Esophagus squamous epithelium (tissue), 5 donors: ENCODE results near the gene UPK2. TPM values are rescaled to one million over a fixed set of nuclear protein-coding genes. Genes with fewer than 3 reads are reported as not detected.
"Not testable (repeated sequence)": the region's sequence is repeated elsewhere in the genome, so short reads cannot be mapped to it uniquely, and the experiment has no call there.

ENCODE experiments used
- DNase-seq: peaks from one replicate; lab custom pipeline; 2025; lab: John Stamatoyannopoulos, UW
- H3K27ac ChIP-seq, 4 donors: fragments of 200-600 bp; sonication (generic); one replicate each; pipeline ENCODE4 v1.5.1; 2016 to 2019; ENCODE audit warnings: mild to moderate bottlenecking in 1 of 4
- H3K27me3 ChIP-seq, 4 donors: fragments of 200-600 bp; sonication (generic); 1 replicate in 3 of 4; 2 replicates in 1 of 4; pipeline versions ENCODE4 v1.5.1 to v1.6.0; 2017 to 2021; ENCODE audit warnings: antibody characterized with exemption in 1 of 4
- H3K36me3 ChIP-seq, 3 donors: fragments of 200-600 bp; sonication (generic); one replicate each; pipeline ENCODE4 v1.5.1; 2016 to 2019
- H3K4me1 ChIP-seq, 3 donors: fragments of 200-600 bp; sonication (generic); one replicate each; pipeline ENCODE4 v1.5.1; 2017 to 2019
- H3K4me3 ChIP-seq, 4 donors: fragments of 200-600 bp; sonication (generic); 1 replicate in 3 of 4; 2 replicates in 1 of 4; pipeline ENCODE4 v1.5.1; 2016 to 2019; ENCODE audit warnings: mild to moderate bottlenecking in 2 of 4, moderate library complexity in 1 of 4
- H3K9me3 ChIP-seq, 3 donors: fragments of 200-600 bp; sonication (generic); one replicate each; pipeline ENCODE4 v1.5.1; 2016 to 2019
- POLR2A ChIP-seq, 4 donors: fragments of 450-650 bp; IDR thresholded peaks; one replicate each; pipeline ENCODE4 v1.6.1; 2017; ENCODE audit warnings: antibody characterized with exemption in 4 of 4, mild to moderate bottlenecking in 4 of 4, moderate library complexity in 3 of 4
- WGBS, 2 donors: methylation state at CpG; one replicate each; pipeline ENCODE4 v1.1.5; 2018; 5-methylcytosine and 5-hydroxymethylcytosine counted together
- intact Hi-C: fragments of 100-400 bp; cut with DNase I; formaldehyde crosslinking; loops from one replicate; pipeline ENCODE4 v1.15.0; 2022
- total RNA-seq, 4 donors: library from RNA; depleted of rRNA; stranded (reverse); fragments of >200 nt; gene quantifications; one replicate each; pipeline ENCODE4 v1.1.0, GENCODE V29; 2016
- TF ChIP-seq, protein P1 (sequence below), 6 experiments: fragments of 450-650 bp in 4 of 6; fragments of 200-600 bp in 2 of 6; sonication (generic) in 2 of 6; IDR thresholded peaks; one replicate each; pipeline ENCODE4 v1.5.1; 2016 to 2019; ENCODE audit warnings: antibody characterized with exemption in 6 of 6, mild to moderate bottlenecking in 4 of 6, moderate library complexity in 4 of 6
- donor health status: DM: yes; HTN: yes; CAD: no.

Gene UPK2
- total RNA-seq, 4 donors from 2014 or later = 0.57 TPM; not detected in 3

DNA sequence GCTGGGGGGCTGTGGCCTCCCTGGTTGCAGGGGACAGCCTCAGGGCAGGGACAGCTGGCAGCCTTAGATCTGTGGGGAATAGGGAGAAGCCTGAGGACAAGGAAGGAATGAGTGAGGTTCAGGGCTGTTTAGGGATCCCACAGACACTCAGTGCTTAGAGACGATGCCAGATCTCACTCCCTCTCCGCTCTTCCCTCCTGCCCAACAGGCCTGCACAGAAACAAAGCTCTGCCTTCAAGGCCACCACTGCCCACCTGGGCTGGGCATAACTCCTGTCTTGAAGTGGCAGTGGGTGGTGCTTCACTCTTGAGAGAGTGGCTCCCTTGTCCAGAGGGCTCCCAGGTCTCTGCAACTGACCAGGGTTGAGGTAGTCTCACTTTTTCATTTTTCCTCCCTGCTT lies 28.7 kb downstream of the UPK2 start:
- TF ChIP-seq, protein P1, sequence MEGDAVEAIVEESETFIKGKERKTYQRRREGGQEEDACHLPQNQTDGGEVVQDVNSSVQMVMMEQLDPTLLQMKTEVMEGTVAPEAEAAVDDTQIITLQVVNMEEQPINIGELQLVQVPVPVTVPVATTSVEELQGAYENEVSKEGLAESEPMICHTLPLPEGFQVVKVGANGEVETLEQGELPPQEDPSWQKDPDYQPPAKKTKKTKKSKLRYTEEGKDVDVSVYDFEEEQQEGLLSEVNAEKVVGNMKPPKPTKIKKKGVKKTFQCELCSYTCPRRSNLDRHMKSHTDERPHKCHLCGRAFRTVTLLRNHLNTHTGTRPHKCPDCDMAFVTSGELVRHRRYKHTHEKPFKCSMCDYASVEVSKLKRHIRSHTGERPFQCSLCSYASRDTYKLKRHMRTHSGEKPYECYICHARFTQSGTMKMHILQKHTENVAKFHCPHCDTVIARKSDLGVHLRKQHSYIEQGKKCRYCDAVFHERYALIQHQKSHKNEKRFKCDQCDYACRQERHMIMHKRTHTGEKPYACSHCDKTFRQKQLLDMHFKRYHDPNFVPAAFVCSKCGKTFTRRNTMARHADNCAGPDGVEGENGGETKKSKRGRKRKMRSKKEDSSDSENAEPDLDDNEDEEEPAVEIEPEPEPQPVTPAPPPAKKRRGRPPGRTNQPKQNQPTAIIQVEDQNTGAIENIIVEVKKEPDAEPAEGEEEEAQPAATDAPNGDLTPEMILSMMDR (IDR thresholded peaks at IDR 0.05) = no peak
- no peak for TF ChIP-seq POLR2A (IDR thresholded peaks at IDR 0.05)
- H3K27me3 ChIP-seq = peaks cover 0 to under 1% (median 0%) of the 10 kb centered on the region in 4 donors
- peaks cover 0 to 24% (median 0%) of the 10 kb centered on the region in 3 donors for H3K4me1 ChIP-seq
- H3K27ac ChIP-seq = no peak overlapping the region
- intact Hi-C loops = no loop called here
- H3K36me3 ChIP-seq = no peaks in the 10 kb centered on the region
- H3K9me3 ChIP-seq = no peaks in the 10 kb centered on the region
- WGBS, 2 donors = 75% methylated on average over 2 of the region's 2 CpGs; no CpG with 5 or more reads in 1 of the 2 donors
- H3K4me3 ChIP-seq = no peak overlapping the region
- no peak for DNase-seq

DNA sequence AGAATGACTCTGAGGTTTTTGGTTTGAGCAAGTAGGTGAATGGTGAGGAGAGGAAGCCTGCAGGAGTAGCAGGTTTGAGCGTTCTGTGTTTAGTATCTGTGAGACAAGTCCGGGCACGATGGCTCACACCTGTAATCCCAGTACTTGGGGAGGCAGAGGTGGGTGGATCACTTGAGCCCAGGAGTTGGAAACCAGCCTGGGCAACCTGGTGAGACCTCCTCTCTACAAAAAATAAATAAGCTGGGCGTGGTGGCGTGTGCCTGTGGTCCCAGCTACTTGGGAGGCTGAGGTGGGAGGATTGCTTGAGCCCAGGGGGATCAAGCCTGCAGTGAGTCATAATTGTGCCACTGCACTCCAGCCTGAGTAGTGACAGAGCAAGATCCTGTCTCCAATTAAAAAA lies 32.2 kb downstream of the UPK2 start:
- Histone ChIP-seq H3K27me3 (no peaks in the 10 kb centered on the region), H3K4me3 (no peak overlapping the region), H3K27ac (peak overlapping the region in 3 of 4 donors; percentile 57 to 83 (median 81)), H3K9me3 (no peaks in the 10 kb centered on the region), H3K4me1 (peaks cover 0 to 15% (median 0%) of the 10 kb centered on the region in 3 donors), H3K36me3 (no peaks in the 10 kb centered on the region)
- intact Hi-C loops = no loop called here
- TF ChIP-seq, protein P1 (IDR thresholded peaks at IDR 0.05) = no peak
- no peak for TF ChIP-seq POLR2A (IDR thresholded peaks at IDR 0.05)
- DNase-seq = no peak
- WGBS, 2 donors = 25 to 53% methylated on average over 5 of the region's 5 CpGs

DNA sequence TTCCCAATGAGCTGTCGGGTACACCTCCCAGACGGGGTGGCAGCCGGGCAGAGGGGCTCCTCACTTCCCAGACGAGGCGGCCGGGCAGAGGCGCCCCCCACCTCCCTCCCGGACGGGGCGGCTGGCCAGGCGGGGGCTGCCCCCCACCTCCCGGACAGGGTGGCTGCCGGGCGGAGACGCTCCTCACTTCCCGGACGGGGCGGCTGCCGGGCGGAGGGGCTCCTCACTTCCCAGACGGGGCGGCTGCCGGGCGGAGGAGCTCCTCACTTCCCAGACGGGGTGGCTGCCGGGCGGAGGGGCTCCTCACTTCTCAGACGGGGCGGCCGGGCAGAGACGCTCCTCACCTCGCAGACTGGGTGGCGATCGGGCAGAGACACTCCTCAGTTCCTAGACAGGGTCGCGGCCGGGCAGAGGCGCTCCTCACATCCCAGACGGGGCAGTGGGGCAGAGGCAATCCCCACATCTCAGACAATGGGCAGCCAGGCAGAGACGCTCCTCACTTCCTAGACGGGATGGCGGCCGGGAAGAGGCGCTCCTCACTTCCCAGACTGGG lies 35.5 kb downstream of the UPK2 start:
- H3K9me3 ChIP-seq, H3K4me3 ChIP-seq, intact Hi-C loops, DNase-seq, H3K27me3 ChIP-seq, H3K36me3 ChIP-seq, H3K27ac ChIP-seq: not testable (repeated sequence)
- no CpG with 5 or more reads among the region's 44 CpGs for WGBS, 2 donors
- peaks cover 0 to 18% (median 5%) of the 10 kb centered on the region in 3 donors for H3K4me1 ChIP-seq

DNA sequence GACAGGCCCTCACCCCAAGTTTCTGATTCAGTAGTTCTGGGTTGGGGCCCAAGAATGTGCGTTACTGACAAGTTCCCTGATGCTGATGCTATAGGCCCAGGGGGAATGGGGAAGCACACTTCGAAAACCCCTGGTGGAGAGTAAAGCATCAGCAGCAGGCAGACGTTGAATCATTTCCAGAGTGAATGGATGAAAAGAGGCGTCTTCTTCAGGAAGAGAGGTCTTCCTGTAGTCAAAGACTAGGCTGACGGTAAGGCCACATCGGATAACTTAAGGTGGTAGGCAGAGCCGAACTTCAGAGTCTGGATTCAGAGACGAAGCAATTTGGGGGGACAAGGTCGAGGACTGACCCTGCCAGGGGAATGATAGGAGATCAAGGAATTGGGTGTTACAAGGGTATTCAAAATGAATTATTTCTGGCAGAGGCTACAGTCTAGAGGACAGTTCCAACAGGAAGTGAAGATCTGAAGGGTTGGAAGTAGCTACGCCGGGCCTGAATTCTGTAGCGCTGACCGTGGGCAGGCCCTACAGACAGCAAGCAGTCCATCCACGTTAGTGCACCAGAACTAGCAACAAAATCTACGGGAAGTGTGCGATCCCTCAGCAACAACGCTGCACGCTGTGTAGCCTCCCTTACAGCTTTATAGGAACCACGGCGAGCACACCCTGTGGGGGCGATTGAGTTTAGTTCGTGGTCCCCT lies 41.0 kb downstream of the UPK2 start:
- TF ChIP-seq, protein P1 (IDR thresholded peaks at IDR 0.05) = peak in 2 of 6 experiments; percentile 34 to 40
- TF ChIP-seq POLR2A (IDR thresholded peaks at IDR 0.05) = no peak
- Histone ChIP-seq H3K4me1 (peaks cover 6 to 34% (median 23%) of the 10 kb centered on the region in 3 donors), H3K27me3 (no peaks in the 10 kb centered on the region), H3K27ac (peak overlapping the region; percentile 87 to 91 (median 88)), H3K4me3 (peak overlapping the region; percentile 67 to 82 (median 78)), H3K9me3 (no peaks in the 10 kb centered on the region), H3K36me3 (peaks cover 0 to 29% (median 7%) of the 10 kb centered on the region in 3 donors)
- 9 to 12% methylated on average over 20 to 22 of the region's 22 CpGs for WGBS, 2 donors
- intact Hi-C loops = no loop called here
- DNase-seq = no peak

DNA sequence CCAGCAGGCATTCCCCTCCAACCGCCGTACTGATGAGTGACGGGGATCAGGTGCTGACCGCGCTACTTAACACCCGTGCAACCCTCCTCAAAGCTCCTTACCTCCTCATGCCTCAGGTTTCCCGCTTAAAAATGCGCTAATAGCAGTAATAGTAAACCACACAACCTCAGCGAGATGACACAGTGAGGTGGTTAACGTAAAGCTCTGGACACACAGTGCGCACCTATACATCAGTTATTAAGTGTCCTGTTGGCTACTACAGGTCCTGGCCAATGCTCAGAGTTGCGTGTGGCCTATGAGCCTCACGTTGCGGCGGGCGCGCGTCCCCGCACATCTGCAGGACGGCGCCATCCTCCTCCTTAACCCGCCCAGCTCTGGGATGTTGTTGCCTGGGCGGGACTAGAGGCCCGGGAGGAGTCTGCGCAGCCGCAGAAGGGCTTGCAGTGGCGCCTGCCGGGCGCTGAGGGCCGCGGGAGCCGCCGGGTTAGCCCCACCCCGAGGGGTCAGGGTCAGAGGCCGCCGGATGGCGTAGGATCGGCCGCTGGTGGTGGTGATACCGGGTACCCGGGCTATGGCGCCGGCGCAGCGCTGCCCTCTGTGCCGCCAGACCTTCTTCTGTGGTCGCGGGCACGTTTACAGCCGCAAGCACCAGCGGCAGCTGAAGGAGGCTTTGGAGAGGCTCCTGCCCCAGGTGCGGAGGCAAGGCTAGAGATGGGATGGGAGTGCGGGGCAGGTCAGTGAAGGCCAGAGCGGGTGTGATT lies 41.7 kb downstream of the UPK2 start, which contains the start of gene CENATAC:
Gene CENATAC (plus strand): TSS at position 512 of the 761 bp plus-strand sequence. CDS start 60 bp downstream, at position 572.
- intact Hi-C loops = no loop called here
- Histone ChIP-seq H3K27ac (peak within 1 kb of the TSS; percentile 87 to 91 (median 88)), H3K4me1 (peaks cover 6 to 34% (median 23%) of the 10 kb centered on the region in 3 donors), H3K9me3 (no peaks in the 10 kb centered on the region), H3K27me3 (no peaks in the 10 kb centered on the region), H3K36me3 (peaks cover 0 to 36% (median 7%) of the 10 kb centered on the region in 3 donors), H3K4me3 (peak within 1 kb of the TSS; percentile 67 to 82 (median 78))
- 0% methylated on average over 10 to 14 of the region's 54 CpGs for WGBS, 2 donors
- TF ChIP-seq, protein P1 (IDR thresholded peaks at IDR 0.05) = peak in 2 of 6 experiments; percentile 8 to 40
- TF ChIP-seq POLR2A (IDR thresholded peaks at IDR 0.05) = peak in 3 of 4 donors; percentile 68 to 85 (median 80)
- peak; percentile 51 for DNase-seq
